PC-3 (cell line): ENCODE results near the gene KRTAP10-5. TPM values are rescaled to one million over a fixed set of nuclear protein-coding genes. Genes with fewer than 3 reads are reported as not detected.

ENCODE experiments used
- ATAC-seq: fragments of 200-7000 bp; cut with Tn5 transposase; 2 replicates; pipeline ENCODE4 v1.9.1; 2020; ENCODE audit warnings: mild to moderate bottlenecking, moderate library complexity
- BruUV-seq: library from RNA; stranded (reverse); fragments of 400-500 nt; replicated peaks from 2 replicates; lab custom pipeline; 2021; lab: Mats Ljungman, UMichigan
- CTCF ChIA-PET: fragments of 300-600 bp; sonication (Branson Sonifier 250); formaldehyde crosslinking; loops from one replicate; lab custom pipeline; 2022; ENCODE audit warnings: antibody characterized with exemption; lab: Charles Lee
- POLR2A ChIA-PET: fragments of 300-600 bp; sonication (Branson Sonifier 250); formaldehyde crosslinking; loops from one replicate; lab custom pipeline; 2022; ENCODE audit warnings: antibody characterized with exemption; ENCODE audit not compliant: unreplicated experiment; lab: Charles Lee
- DNase-seq: peaks from one replicate; pipeline ENCODE4 v3.0.0-alpha.2; 2015
- H2AFZ ChIP-seq: fragments of 300-600 bp; sonication (generic); 2 replicates; pipeline ENCODE4 v1.6.0; 2016; ENCODE audit warnings: antibody characterized with exemption, low read length
- H3F3A ChIP-seq: fragments of 300-600 bp; sonication (generic); one replicate; pipeline ENCODE4 v1.6.0; 2017; ENCODE audit warnings: antibody characterized with exemption, low read length, control low read depth, mild to moderate bottlenecking; ENCODE audit not compliant: unreplicated experiment
- H3K27ac ChIP-seq: fragments of 300-600 bp; sonication (generic); 2 replicates; pipeline ENCODE4 v1.5.1; 2016; ENCODE audit warnings: mild to moderate bottlenecking, low read length
- H3K27me3 ChIP-seq: fragments of 300-600 bp; sonication (generic); 2 replicates; pipeline ENCODE4 v1.6.1; 2016; ENCODE audit warnings: low read length, mixed read lengths
- H3K36me3 ChIP-seq: fragments of 300-600 bp; sonication (generic); 2 replicates; pipeline ENCODE4 v1.6.1; 2016; ENCODE audit warnings: low read depth, mixed run types, low read length, mixed read lengths
- H3K4me1 ChIP-seq: fragments of 300-600 bp; sonication (generic); 2 replicates; pipeline ENCODE4 v1.5.1; 2016; ENCODE audit warnings: low read length; ENCODE audit not compliant: insufficient read depth
- H3K4me2 ChIP-seq: fragments of 300-600 bp; sonication (generic); 2 replicates; pipeline ENCODE4 v1.6.0; 2016; ENCODE audit warnings: low read length
- H3K4me3 ChIP-seq: fragments of 300-600 bp; sonication (generic); 2 replicates; pipeline ENCODE4 v1.5.1; 2016; ENCODE audit warnings: mild to moderate bottlenecking, low read length, mixed read lengths
- H3K79me2 ChIP-seq: fragments of 300-600 bp; sonication (generic); 2 replicates; pipeline ENCODE4 v1.6.1; 2017; ENCODE audit warnings: low read length, mixed read lengths
- H3K9ac ChIP-seq: fragments of 300-600 bp; sonication (generic); 2 replicates; pipeline ENCODE4 v1.6.0; 2016; ENCODE audit warnings: mild to moderate bottlenecking, low read length
- H3K9me2 ChIP-seq: fragments of 300-600 bp; sonication (generic); replicated peaks from 2 replicates; pipeline ENCODE4 v1.6.1; 2016; ENCODE audit warnings: mixed run types, low read length, mixed read lengths
- H3K9me3 ChIP-seq: fragments of 300-600 bp; sonication (generic); 2 replicates; pipeline ENCODE4 v1.6.1; 2016; ENCODE audit warnings: low read length, mixed read lengths
- H4K20me1 ChIP-seq: fragments of 300-600 bp; sonication (generic); 2 replicates; pipeline ENCODE4 v1.6.1; 2016; ENCODE audit warnings: low read length, mixed read lengths
- CTCF ChIP-seq: fragments of 300-600 bp; sonication (generic); conservative IDR thresholded peaks from 2 replicates; pipeline ENCODE4 v1.5.1; 2017; ENCODE audit warnings: antibody characterized with exemption, low read depth, mild to moderate bottlenecking, low read length
- EZH2 ChIP-seq: fragments of 300-600 bp; sonication (generic); IDR thresholded peaks from one replicate; pipeline ENCODE4 v1.6.1; 2017; ENCODE audit warnings: antibody characterized with exemption, mild to moderate bottlenecking, low read length; ENCODE audit not compliant: unreplicated experiment
- EZH2phosphoT487 ChIP-seq: fragments of 300-600 bp; sonication (generic); IDR thresholded peaks from 2 replicates; pipeline ENCODE4 v1.6.1; 2018; ENCODE audit warnings: mild to moderate bottlenecking, antibody characterized with exemption, low read length, borderline replicate concordance
- intact Hi-C: fragments of 100-400 bp; cut with micrococcal nuclease; formaldehyde crosslinking; loops from 2 replicates; pipeline ENCODE4 v1.9.0; 2023
- total RNA-seq: library from RNA; depleted of rRNA; stranded (reverse); fragments of >200 nt; gene quantifications from 2 replicates; pipeline ENCODE4 v1.2.3, GENCODE V29; 2014

Gene KRTAP10-5
- total RNA-seq, 1 experiment from 2014 or later, result not detected

GRCh38 chr21:44615911-44616590, 35.6 kb upstream of the KRTAP10-5 start:
- ATAC-seq (no peak), DNase-seq (no peak)
- Histone ChIP-seq H3F3A (no peaks in the 10 kb centered on the region), H3K9me2 (no peaks in the 10 kb centered on the region), H3K9ac (no peak overlapping the region), H3K4me1 (no peaks in the 10 kb centered on the region), H3K4me2 (no peak overlapping the region), H3K9me3 (peaks cover 7% of the 10 kb centered on the region; the same call in 1 of the 2 replicates), H3K27ac (no peak overlapping the region), H3K4me3 (no peak overlapping the region), H2AFZ (no peak overlapping the region), H3K36me3 (no peaks in the 10 kb centered on the region), H3K27me3 (no peaks in the 10 kb centered on the region), H4K20me1 (no peaks in the 10 kb centered on the region), H3K79me2 (no peaks in the 10 kb centered on the region)
- no TSS peak for BruUV-seq
- ChIA-PET POLR2A (no interaction called here), CTCF (no interaction called here)
- intact Hi-C loops, result no loop called here
- TF ChIP-seq EZH2phosphoT487 (no peak), EZH2 (no peak), CTCF (no peak)

- no peak for ATAC-seq
- Histone ChIP-seq H3K4me1 (no peaks in the 10 kb centered on the region), H2AFZ (no peak overlapping the region), H3K79me2 (no peaks in the 10 kb centered on the region), H3K9me2 (no peaks in the 10 kb centered on the region), H3K9ac (no peak overlapping the region), H3K4me2 (no peak overlapping the region), H3K27ac (no peak overlapping the region), H3K9me3 (0 out of 2 replicates have a peak, but pooled peaks cover 3% of the 10 kb centered on the region), H4K20me1 (no peaks in the 10 kb centered on the region), H3K4me3 (no peak overlapping the region), H3F3A (no peaks in the 10 kb centered on the region), H3K36me3 (no peaks in the 10 kb centered on the region), H3K27me3 (no peaks in the 10 kb centered on the region)
- ChIA-PET CTCF (no interaction called here), POLR2A (no interaction called here)
- no peak for DNase-seq
- no TSS peak for BruUV-seq
- TF ChIP-seq CTCF, result no peak
- no peak for TF ChIP-seq EZH2phosphoT487
- no peak for TF ChIP-seq EZH2
- intact Hi-C loops, result no loop called here
Observed at GRCh38 chr21:44615466-44615865, 35.1 kb upstream of the KRTAP10-5 start.

- Histone ChIP-seq H3K9ac (no peak overlapping the region), H3K4me1 (no peaks in the 10 kb centered on the region), H3K27me3 (no peaks in the 10 kb centered on the region), H4K20me1 (no peaks in the 10 kb centered on the region), H3K79me2 (no peaks in the 10 kb centered on the region), H3K36me3 (no peaks in the 10 kb centered on the region), H3F3A (no peaks in the 10 kb centered on the region), H3K9me2 (no peaks in the 10 kb centered on the region), H3K4me2 (no peak overlapping the region), H3K9me3 (0 out of 2 replicates have a peak, but pooled peaks cover 3% of the 10 kb centered on the region), H2AFZ (no peak overlapping the region), H3K27ac (no peak overlapping the region), H3K4me3 (no peak overlapping the region)
- intact Hi-C loops, result no loop called here
- ATAC-seq, result no peak
- ChIA-PET POLR2A (no interaction called here), CTCF (no interaction called here)
- no TSS peak for BruUV-seq
- TF ChIP-seq CTCF (no peak), EZH2phosphoT487 (no peak)
- no peak for DNase-seq
Observed at GRCh38 chr21:44614961-44615391, 34.6 kb upstream of the KRTAP10-5 start.
